ENCODE results near the gene DUSP12. TPM values are rescaled to one million over a fixed set of nuclear protein-coding genes. Genes with fewer than 3 reads are reported as not detected.

Gene DUSP12
- total and polyA plus RNA-seq, 2 donors (not counting 1 experiment from before 2014, with no cell fraction given), result 35.6 to 35.8 TPM

DNA sequence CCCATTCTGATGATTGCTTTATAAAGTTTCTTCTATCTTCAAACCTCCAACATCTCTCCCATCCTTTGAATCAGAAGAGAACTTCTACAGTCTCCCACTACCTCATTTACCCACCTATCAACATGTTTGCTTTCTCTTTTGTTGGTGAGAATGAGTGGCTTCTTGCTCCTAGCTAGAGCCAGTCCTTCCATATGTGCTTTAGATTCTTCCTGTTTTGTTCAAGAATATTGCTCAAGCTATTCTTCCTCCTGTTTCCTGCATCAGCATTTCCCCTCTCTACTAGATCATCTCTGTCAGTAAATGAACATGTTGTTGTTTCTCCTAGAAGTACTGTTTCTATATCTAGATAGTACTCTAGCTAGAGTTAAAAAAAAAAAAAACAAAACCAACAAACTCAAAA is 22.8 kb downstream of the DUSP12 start:
- Histone ChIP-seq H3K79me2 (ENCODE audit: control insufficient read depth, insufficient read depth, low read length) (peaks cover 21% of the 10 kb centered on the region), H3K4me3 (replicated peaks in 1 of 4; ENCODE audit: control extremely low read depth in 1 of 4, insufficient read depth in 1 of 4, low read depth in 3 of 4, low read length in 4 of 4) (no peak overlapping the region), H2AFZ (ENCODE audit: low read length) (no peak overlapping the region), H4K20me1 (ENCODE audit: control insufficient read depth, extremely low read depth, insufficient read depth, low read length) (no peaks in the 10 kb centered on the region), H3K27me3 (ENCODE audit: control insufficient read depth, insufficient read depth, low read length) (no peaks in the 10 kb centered on the region), H3K4me1 (ENCODE audit: control insufficient read depth, extremely low read depth, insufficient read depth, low read length) (no peaks in the 10 kb centered on the region), H3K9me3 (ENCODE audit: control insufficient read depth, insufficient read depth, low read depth, low read length) (no peaks in the 10 kb centered on the region), H3K9ac (ENCODE audit: insufficient read depth, low read length) (no peak overlapping the region), H3K27ac (ENCODE audit: insufficient read depth, low read length) (no peak overlapping the region), H3K36me3 (ENCODE audit: control insufficient read depth, insufficient read depth, low read length) (no peaks in the 10 kb centered on the region), H3K4me2 (ENCODE audit: extremely low read depth, insufficient read depth, low read length) (no peak overlapping the region)
- no peak for DNase-seq (ENCODE audit: low read depth in 2 of 2)
- TF ChIP-seq, protein P1, sequence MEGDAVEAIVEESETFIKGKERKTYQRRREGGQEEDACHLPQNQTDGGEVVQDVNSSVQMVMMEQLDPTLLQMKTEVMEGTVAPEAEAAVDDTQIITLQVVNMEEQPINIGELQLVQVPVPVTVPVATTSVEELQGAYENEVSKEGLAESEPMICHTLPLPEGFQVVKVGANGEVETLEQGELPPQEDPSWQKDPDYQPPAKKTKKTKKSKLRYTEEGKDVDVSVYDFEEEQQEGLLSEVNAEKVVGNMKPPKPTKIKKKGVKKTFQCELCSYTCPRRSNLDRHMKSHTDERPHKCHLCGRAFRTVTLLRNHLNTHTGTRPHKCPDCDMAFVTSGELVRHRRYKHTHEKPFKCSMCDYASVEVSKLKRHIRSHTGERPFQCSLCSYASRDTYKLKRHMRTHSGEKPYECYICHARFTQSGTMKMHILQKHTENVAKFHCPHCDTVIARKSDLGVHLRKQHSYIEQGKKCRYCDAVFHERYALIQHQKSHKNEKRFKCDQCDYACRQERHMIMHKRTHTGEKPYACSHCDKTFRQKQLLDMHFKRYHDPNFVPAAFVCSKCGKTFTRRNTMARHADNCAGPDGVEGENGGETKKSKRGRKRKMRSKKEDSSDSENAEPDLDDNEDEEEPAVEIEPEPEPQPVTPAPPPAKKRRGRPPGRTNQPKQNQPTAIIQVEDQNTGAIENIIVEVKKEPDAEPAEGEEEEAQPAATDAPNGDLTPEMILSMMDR (conservative IDR thresholded peaks at IDR 0.05 in 1 of 2, IDR thresholded peaks at IDR 0.05 in 1 of 2; ENCODE audit: low read depth in 1 of 2, low read length in 2 of 2), result no peak
- TF ChIP-seq EZH2 (IDR thresholded peaks at IDR 0.05; ENCODE audit: low read length, missing control alignments), result no peak

GRCh38 chr1:161773791-161774190 is 24.2 kb downstream of the DUSP12 start:
- Histone ChIP-seq H3K36me3 (ENCODE audit: control insufficient read depth, insufficient read depth, low read length) (no peaks in the 10 kb centered on the region), H3K4me3 (replicated peaks in 1 of 4; ENCODE audit: control extremely low read depth in 1 of 4, insufficient read depth in 1 of 4, low read depth in 3 of 4, low read length in 4 of 4) (no peak overlapping the region), H3K4me2 (ENCODE audit: extremely low read depth, insufficient read depth, low read length) (no peak overlapping the region), H3K9me3 (ENCODE audit: control insufficient read depth, insufficient read depth, low read depth, low read length) (no peaks in the 10 kb centered on the region), H2AFZ (ENCODE audit: low read length) (no peak overlapping the region), H3K79me2 (ENCODE audit: control insufficient read depth, insufficient read depth, low read length) (peaks cover 11% of the 10 kb centered on the region), H3K9ac (ENCODE audit: insufficient read depth, low read length) (no peak overlapping the region), H3K27ac (ENCODE audit: insufficient read depth, low read length) (no peak overlapping the region), H3K4me1 (ENCODE audit: control insufficient read depth, extremely low read depth, insufficient read depth, low read length) (no peaks in the 10 kb centered on the region), H4K20me1 (ENCODE audit: control insufficient read depth, extremely low read depth, insufficient read depth, low read length) (no peaks in the 10 kb centered on the region), H3K27me3 (ENCODE audit: control insufficient read depth, insufficient read depth, low read length) (no peaks in the 10 kb centered on the region)
- no peak for TF ChIP-seq EZH2 (IDR thresholded peaks at IDR 0.05; ENCODE audit: low read length, missing control alignments)
- TF ChIP-seq, protein P1 (conservative IDR thresholded peaks at IDR 0.05 in 1 of 2, IDR thresholded peaks at IDR 0.05 in 1 of 2; ENCODE audit: low read depth in 1 of 2, low read length in 2 of 2), result no peak
- DNase-seq (ENCODE audit: low read depth in 2 of 2), result no peak

- no peaks in the 10 kb centered on the region for H3K36me3 ChIP-seq (ENCODE audit: control insufficient read depth, insufficient read depth, low read length)
Measured at GRCh38 chr1:161777261-161777660, 27.7 kb downstream of the DUSP12 start.

More at GRCh38 chr1:161777261-161777660, 27.7 kb downstream of the DUSP12 start:
- Histone ChIP-seq H3K4me1 (ENCODE audit: control insufficient read depth, extremely low read depth, insufficient read depth, low read length) (peaks cover 3% of the 10 kb centered on the region), H3K79me2 (ENCODE audit: control insufficient read depth, insufficient read depth, low read length) (peaks cover 2% of the 10 kb centered on the region), H3K4me2 (ENCODE audit: extremely low read depth, insufficient read depth, low read length) (no peak overlapping the region), H4K20me1 (ENCODE audit: control insufficient read depth, extremely low read depth, insufficient read depth, low read length) (no peaks in the 10 kb centered on the region), H3K9ac (ENCODE audit: insufficient read depth, low read length) (no peak overlapping the region), H3K27me3 (ENCODE audit: control insufficient read depth, insufficient read depth, low read length) (no peaks in the 10 kb centered on the region), H3K4me3 (replicated peaks in 1 of 4; ENCODE audit: control extremely low read depth in 1 of 4, insufficient read depth in 1 of 4, low read depth in 3 of 4, low read length in 4 of 4) (no peak overlapping the region), H3K9me3 (ENCODE audit: control insufficient read depth, insufficient read depth, low read depth, low read length) (no peaks in the 10 kb centered on the region), H2AFZ (ENCODE audit: low read length) (no peak overlapping the region), H3K27ac (ENCODE audit: insufficient read depth, low read length) (no peak overlapping the region)
- no peak for TF ChIP-seq EZH2 (IDR thresholded peaks at IDR 0.05; ENCODE audit: low read length, missing control alignments)
- TF ChIP-seq, protein P1 (conservative IDR thresholded peaks at IDR 0.05 in 1 of 2, IDR thresholded peaks at IDR 0.05 in 1 of 2; ENCODE audit: low read depth in 1 of 2, low read length in 2 of 2), result no peak
- DNase-seq (ENCODE audit: low read depth in 2 of 2), result no peak
